GF-D8 (cell line): ENCODE data around the gene MCC.
"Not testable (repeated sequence)": the region's sequence is repeated elsewhere in the genome, so short reads cannot be mapped to it uniquely, and the experiment has no call there.

ENCODE experiments used
- DNase-seq: peaks from one replicate; lab custom pipeline; 2025; lab: John Stamatoyannopoulos, UW

The MCC gene

DNA sequence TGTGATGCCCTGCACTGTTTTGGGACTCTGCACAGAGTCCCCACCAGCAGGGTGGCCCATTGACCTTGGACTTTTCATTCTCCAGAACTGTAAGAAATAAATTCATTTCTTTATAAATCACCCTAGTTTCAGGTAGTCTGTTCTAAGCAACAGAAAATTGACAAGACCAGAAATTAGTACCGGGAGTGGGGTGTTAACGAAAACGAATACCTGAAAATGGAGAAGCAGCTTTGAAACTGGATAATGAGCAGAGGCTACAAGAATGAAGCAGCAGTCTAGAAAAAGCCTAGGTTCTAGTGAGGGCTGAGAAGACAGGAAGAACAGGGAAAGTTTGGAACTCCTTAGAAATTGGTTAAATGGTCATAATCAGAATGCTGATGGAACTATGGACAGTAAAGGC is 2.1 kb upstream of the MCC start:
- no peak for DNase-seq

DNA sequence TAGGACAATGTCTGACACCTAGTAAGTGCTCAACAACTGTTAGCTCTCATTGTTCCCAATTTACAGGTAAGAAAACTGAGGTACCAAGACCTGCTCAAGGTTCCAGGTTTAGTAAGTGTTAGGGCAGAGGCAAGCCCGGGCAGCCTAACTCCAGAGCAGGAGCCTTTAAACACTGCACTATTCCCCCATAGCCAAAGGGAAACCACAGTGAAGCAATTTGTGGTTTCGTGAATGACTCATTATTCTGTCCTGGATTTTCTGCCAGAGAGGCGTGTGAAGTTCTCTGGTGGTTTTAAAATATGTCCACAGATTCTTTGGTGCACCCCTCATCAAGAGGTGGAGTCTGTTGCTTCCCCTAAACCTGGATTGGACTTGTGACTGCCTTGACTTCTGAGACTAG is 1.0 kb upstream of the MCC start:
- DNase-seq = peak; percentile 34

DNA sequence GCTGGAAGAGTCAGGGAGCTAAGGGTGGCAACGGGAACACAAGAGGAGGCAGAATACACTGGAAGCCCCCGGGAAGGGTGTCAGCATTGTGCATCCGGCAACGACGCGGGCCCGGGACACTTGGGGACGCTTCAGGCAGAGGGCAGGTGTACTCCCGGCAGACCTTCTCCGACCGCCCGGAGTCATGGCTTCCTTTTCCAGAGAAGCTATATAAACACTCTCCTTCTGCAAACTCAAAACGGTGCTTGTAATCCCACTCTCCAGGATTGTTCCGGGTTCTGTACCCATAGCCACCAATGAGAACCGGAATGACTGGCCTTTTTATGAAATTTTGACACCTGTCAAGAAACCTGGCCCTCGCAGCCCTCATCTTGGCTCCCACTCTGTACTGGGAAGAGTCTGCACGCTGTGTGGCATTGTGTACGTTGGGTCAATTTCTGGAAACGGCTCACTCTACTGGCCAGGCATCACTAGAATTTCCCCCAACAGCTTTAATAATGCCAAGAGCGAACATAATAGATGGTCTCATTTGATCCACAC is 462 bp upstream of the MCC start:
- DNase-seq = no peak

DNA sequence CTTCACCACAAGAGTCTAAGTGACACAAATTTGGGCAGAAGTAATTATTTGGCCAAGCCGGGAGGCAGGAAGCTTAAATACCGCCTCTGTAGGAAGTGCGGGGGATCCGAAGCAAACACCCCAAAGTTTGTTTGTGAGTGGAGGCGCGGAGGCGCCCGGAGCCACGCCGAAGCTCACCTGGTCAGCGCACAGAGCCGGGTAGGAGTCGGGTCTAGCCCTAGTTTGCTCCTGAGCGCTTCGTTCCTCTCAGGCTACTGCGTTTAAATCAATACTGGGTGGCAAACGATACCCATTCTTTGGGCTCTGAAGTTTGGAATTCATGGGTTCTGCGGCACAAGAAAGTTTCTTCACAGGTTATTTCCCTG is 855 bp downstream of the MCC start:
- no peak for DNase-seq

DNA sequence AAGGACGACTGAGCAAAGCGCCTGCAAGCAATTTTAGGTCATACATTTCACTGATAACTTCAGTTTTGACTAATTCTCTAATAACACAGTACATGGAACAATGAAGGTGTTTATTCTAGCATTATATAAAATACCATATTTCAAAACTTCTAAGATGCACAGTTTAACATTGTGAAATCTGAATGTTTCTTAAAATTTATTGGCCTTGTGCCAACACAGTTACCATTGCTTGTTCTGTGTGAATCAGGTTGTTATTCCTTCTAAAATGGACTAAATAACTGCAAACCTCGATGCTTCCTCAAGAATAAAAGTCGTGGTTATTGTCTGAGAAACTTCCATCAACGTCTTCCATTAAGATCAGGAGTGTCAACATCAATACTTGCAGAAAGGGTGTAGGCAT is 8.0 kb downstream of the MCC start:
- no peak for DNase-seq

DNA sequence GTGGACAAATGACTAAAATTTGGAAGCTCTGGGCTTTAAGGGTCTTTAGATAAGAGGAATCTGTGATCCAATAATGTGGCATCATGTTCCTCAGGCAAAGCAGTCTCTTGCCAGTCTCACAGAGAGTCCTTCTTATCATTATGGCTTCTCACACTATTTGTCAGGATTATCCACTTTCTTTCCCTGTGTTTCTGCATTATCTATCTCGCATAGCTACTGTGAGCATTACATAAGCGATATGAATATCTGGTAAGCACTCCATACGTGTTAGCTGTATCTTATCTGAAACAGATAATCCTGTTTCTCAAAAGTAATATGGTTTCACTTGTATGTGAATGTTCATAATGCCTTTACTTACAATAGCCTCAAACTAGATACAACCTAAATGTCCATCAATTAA is 9.6 kb downstream of the MCC start:
- DNase-seq = no peak

DNA sequence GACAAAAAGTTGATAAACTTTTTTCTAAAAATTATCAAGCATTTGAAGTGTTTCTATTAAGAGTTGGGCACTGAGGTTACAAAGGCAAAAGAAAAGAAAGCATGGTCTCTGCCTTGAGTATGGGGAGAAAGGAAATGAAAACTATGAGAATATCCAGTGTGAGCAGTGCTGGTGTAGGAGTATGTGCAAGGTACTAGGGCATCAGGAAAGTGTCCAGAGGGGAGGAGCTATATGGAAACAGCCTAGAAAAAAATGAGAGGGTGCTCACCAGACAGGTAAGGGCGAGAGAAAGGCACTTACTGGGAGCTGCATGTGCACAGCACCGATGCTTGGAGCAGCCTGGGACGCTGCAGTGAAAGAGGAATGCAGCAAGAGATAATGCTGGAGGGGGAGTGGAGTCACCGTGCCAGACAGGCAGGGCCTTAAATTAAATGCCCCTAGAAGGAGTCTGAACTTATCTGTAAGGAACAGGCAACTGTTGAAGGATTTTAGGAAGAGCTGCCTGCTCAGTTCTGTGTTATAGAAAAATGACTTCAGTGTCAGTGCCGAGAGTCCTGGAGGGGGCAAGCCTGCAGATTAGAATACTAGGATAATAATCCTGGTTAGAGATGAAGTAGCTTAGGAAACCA is 14.0 kb downstream of the MCC start:
- DNase-seq = no peak

DNA sequence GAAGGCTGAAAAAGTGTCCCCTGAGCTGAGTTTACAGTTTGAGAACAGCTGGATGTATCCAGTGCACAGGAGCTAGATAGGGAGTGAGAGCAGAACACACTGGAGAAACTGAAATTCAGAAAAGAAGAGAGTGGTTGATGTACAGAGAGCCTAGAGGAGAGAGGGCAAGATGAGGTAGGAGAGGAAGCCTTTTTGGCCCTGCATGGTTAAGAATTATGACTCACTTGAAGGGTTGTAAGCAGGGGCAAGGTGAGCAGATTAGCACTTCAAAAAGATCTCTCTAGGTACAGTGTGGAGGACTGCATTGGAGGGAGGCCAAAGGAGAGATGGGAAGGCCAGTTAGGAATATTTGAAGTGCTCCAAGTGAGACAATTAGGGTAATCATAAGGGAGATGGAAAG is 25.2 kb downstream of the MCC start:
- no peak for DNase-seq

DNA sequence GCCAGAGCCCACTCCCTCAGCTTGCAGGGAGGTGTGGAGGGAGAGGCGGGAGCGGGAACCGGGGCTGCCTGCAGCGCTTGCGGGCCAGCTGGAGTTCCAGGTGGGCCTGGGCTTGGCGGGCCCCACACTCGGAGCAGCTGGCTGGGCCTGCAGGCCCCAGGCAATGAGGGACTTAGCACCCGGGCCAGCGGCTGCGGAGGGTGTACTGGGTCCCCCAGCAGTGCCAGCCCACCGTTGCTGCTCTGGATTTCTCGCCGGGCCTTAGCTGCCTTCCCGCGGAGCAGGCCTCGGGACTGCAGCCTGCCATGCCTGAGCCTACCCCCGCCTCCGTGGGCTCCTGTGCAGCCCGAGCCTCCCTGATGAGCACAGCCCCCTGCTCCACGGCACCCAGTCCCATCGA is 31.1 kb downstream of the MCC start:
- DNase-seq = not testable (repeated sequence)

DNA sequence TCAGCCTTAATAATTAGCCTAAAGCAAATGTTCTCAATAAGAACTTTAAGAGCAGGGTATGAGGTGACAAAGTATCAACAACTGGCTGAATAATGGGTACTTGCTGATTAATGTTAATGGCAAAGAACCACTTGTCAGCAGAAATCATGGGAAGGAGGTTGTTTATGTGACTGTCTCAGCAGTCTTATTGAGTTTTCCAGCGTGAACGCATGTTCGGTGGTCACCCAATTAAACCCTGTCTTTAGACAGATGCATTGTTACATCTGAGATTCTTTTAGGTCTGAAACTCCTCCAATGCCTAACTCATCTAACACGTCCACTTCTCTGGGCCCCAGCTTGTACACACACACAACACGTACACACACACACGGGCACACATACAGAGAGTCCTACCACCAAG is 35.3 kb downstream of the MCC start:
- DNase-seq = no peak

DNA sequence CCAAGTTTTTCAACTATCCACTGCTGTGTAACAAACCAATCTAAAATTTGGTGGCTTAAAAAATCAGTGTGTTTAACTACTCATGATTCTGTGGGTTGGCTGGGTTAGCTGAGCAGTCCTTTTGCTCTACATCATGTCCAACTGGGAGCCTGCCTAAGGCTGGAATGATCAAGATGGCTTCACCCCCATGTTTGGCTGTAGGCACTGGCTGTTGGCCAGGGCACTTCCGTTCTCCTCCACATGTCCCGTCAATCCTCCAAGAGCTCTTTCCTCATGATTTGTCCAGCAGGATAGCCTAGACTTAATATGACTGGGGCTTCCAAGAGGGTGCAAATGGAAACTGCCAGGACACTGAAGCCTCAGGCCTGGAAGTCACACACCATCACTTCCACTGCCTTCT is 36.5 kb downstream of the MCC start:
- no peak for DNase-seq

DNA sequence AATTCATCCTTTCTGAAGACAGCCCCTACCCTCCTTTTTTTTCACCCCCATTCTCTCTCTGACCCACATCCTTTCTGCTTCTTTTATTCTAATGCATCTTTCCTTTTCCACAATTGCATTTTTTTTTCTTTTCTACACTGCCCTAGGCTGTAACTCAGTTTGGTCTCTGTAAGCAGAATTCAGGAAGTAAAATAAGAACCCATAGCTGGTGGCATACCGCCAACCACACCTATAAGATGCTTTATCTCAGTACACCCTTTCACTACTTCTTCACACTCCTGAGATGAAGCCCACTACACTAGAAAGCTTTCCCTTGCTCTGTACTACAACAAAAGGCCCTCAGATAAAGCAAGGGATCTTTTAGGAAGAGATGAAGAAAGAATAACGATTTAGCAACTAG is 37.3 kb downstream of the MCC start:
- DNase-seq = no peak

DNA sequence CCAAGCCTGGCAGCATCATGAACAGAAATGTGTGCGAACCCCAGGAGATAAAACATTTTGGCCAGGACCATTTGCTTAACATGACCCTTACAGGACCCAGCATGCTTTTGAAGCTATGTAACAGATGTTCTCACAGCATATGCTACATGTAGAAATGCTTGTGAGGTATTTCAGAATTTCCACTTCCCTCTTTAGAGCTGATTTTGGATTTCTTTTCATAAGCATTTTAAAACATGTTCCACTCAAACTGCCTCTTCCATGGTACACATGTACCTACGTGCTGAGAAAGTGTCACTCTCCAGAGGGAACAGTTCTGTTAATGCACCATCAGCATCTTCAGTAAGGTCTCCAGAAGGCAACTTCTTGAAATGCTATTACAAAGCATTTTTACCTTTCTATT is 37.8 kb downstream of the MCC start:
- no peak for DNase-seq

DNA sequence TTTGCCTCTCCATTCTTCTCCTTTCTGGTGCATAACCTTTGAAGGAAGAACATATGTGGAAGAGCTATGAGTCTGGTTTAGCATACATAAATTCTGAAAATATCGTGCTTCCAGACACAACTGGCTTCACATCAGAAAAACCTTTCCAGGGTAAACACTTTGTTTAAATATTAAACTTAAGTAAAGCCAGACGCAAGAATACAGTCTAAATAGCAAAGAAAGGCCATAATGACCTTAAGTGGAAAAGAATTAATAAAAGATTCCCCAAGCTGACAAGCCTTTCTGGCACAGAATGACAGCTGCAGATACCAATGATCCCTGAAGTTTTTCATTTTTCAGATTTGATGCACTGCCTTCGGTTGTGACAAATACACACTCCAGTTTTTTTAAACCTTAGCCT is 40.0 kb downstream of the MCC start:
- no peak for DNase-seq

DNA sequence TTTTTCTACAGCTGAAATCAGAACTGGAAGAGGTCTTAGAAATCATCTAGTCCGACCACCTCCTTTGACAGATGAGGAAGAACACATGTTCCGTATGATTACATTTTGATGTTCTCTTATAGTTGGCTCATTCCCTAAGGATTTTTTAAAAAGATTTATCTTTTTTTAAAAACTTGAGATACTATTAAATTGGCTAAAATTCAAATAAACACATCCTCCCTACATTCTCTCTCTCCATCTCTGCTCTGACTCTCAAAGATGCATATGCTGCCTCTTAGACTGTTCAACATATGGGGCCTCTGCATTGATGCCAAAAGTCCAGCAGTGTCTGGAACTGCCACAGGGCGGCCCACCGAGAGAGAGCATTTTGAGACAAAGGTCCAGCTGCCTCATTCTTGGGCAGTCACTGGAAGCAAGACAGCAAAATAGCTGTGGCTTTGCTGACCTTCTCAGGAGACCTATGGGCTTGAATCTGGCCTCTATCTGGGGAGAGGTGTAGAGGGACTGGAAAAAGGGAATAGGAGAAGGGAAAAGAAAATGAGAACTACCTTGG is 40.7 kb downstream of the MCC start:
- no peak for DNase-seq

DNA sequence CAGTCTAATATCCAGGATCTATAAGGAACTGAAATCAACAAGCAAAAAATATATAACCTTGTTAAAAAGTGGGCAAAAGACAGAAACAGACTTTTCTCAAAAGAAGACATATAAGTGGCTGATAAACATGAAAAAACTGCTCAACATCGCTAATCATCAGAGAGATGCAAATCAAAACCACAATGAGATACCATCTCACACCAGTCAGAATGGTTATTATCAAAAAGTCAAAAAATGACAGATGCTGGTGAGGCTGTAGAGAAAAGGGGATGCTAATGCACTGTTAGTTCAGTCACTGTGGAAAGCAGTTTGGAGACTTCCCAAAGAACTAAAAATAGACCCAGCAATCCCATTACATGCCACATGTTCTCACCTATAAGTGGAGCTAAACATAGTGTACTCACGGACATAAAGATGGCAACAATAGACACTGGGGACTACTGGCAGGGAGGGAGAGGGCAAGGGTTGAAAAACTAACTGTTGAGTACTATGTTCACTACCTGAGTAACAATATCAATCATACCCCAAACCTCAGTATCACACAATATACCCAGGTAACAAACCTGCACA is 41.8 kb downstream of the MCC start:
- DNase-seq = no peak

DNA sequence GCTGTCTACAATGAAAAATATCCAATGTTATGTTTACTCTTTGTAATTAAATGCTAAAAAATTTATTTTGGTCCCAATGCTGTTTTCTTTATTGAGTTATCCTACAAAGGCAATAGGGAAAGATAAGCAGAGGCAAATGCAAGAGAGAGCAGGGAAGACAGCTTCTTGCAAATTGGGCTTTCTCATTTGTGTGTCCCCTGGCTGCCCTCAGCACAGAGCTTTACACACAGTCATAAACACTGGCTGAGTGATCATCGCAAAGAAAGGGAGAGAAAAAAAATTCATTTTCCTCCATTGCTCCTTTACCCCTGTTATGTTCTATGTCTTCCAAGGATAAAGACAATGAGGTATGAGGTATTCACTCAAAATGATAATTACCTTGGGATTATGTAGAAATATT is 51.1 kb downstream of the MCC start:
- DNase-seq = no peak

DNA sequence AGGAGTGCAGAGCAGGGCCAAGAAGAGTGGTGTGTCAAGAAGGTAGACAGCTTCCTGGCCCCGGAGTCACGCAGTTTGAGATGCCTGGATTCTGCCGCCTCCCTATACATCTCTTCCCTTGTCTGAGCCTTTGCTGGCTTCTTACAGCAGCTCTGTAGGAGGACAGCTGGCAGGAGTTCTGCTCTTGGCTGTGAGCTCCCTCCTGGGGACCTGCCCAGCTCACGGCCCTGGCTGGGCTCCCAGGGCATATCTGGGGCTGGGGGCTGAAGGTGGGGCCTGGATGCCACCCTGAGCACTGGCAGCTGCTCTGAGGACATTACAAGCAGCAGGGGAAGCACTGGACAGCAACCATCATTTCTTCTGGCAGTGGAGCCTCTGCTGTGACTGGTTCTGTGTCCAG is 52.7 kb downstream of the MCC start:
- DNase-seq = no peak

DNA sequence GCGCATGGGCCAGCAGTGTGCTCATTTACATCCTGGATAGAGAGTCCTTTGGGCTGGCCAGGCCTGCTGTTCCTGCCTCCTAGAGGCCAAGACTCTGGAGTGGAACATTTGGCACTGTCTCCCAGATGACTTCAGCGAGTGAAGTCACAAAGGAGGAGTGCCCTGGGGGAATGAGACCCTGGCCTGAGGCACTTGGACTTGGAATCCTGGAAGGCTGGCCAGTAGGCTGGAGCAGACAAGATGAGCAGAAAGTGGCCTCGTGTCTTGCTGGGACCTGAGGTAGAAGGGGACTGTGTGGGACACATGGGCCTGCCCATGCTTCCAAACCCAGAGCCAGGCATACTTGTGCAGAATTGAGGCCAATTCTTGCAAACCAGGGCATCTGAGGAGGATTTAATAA is 53.4 kb downstream of the MCC start, which contains the start of gene TSSK1B:
TSS of gene TSSK1B (minus strand) at position 101 of the 400 bp plus-strand sequence. CDS start 150 bp downstream, outside the sequence.
- no peak for DNase-seq

DNA sequence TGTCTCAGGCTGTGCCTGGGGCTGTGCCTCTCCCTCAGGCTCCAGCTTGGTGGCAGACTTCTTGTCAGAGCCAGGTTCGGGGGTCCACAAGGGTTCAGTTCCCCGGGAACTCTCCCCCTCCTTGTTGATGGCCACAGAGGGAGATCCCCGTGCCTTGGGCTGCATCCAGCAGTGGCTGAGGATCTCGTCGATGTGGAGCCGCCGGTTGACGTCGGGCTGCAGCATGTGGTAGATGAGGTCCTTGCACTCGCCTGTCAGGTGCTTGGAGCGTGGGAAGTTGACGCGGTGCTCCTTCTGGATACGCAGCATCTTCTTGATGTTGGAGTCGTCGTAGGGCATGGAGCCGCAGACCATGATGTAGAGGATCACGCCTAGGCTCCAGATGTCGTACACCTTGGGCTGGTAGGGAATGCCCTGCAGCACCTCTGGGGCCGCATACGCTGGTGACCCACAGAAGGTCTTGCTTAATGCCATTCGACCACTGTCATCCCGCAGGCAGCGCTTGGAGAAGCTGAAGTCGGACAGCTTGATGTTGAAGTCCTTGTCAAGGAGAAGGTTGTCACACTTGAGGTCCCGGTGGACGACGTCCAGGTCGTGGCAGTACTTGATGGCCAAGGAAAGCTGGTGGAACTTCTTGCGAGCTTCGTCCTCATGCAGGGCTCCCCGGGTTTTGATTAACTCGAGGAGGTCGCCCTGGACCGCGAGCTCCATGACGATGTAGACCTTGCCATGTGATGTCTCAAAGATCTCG is 54.2 kb downstream of the MCC start:
- DNase-seq = no peak

DNA sequence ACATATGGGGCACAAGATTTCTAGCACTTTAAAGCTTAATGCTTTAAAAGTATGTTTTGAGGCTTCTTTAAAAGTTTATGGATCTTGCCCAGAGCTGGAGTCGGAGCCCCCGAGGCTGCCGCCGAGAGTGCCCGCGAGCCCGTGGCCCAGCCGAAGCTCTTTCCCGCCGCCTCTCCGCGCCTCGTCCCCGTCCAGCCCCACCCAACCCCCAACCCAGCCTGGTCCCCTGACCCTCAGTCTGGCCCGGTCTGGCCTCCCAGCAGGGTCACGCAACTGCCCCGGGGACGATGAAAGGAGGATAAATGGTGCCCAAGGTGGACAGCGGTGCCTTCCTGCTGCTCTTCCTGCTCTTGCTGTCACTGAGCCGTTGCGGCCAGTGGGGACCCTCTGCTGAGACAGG is 55.2 kb downstream of the MCC start:
- no peak for DNase-seq

DNA sequence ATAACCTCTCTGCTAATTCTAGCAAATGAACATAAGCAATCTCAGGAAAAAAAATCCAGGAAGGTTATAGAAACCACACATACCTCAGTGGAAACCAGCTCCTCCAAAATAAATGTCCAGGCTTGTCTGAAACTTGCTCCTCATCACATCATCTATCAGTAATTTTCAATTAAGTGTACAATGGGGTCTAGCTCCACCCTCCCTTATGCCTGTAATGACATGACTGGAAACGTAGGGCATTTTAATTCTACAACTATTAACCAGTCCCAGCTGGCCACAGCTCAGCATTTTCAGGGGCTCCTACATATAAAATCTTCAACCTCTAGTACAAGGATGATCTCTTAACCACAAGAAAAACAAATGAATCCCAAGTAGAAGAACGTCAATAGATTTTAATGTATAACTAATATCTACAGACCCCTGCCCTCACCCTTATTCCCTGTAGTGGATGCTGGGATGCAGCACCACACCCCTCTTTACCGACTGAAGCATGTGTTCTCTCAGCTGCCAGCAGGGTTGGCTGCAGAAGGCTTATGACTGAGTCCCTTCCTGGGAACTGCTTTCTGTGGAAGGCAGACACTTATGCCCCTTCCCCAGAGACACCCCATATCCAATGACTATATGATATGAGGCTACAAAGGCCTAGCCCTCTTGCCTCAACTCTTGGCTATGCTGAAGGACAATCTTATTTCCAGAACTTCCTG is 60.2 kb downstream of the MCC start:
- DNase-seq = no peak

DNA sequence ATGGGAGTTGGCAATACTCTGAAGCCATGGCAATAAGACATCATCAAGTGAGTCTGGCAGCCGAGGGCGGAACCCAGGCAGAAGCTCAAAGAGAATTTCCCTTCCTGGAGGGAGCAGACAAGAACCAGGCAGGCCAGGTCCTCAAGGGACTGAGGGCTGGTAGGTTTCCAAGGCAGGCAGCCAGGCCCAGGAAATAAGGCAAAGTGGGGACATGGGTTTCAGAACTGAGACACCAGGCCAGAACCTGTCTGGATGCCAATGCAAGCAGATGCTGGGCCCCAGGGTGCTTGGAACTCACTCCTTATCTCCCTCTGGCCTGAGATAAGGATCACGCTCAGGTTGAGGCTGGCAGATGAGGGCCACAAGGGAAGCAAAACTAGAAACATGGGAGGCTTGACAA is 62.3 kb downstream of the MCC start:
- DNase-seq = no peak
